ENCODE results near the gene ZNF485.

- no peak for TF ChIP-seq CTCF (IDR thresholded peaks at IDR 0.05; ENCODE audit: insufficient read depth, low read length, poor library complexity, severe bottlenecking)
- no peak for TF ChIP-seq EZH2phosphoT487 (conservative IDR thresholded peaks at IDR 0.05; ENCODE audit: low read length)
Observed at GRCh38 chr10:43585981-43586729, 20.1 kb upstream of the ZNF485 start.
